HL-60 (cell line): ENCODE results near the gene ASRGL1.

Experiments used
- CTCF ChIP-seq: IDR thresholded peaks from one replicate; pipeline ENCODE4 v1.5.1; 2011; ENCODE audit warnings: low read length, control low read depth, inconsistent platforms; ENCODE audit not compliant: insufficient read depth
- POLR2AphosphoS5 ChIP-seq: IDR thresholded peaks from 2 replicates; pipeline ENCODE4 v1.6.1; 2012; ENCODE audit warnings: low read depth
- REST ChIP-seq: IDR thresholded peaks from 2 replicates; pipeline ENCODE4 v1.6.1; 2012; ENCODE audit warnings: low read depth; ENCODE audit not compliant: insufficient replicate concordance

DNA sequence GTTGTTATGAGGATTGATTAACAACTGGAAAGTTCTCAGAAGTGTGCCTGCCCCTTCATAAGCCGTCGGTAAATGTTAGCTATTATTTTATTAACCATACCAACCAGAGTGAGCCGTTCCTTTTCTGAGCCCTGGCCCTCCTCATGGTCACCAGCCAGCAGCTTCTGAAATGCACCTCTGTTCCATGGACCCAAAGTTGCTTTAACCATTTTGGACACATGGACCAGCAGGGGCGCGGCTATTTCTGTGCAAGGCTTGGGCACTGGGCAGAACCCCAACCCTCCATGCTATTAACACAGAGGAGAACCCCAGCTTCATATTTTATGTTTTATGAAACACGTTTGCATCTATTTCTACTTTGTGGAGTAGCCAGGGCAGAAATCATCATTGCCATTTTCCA, 63.0 kb downstream of the ASRGL1 start:
- TF ChIP-seq POLR2AphosphoS5 (no peak), CTCF (no peak), REST (no peak)
